B cell (primary cell): Measurements from ENCODE around the gene WDR35. TPM values are rescaled to one million over a fixed set of nuclear protein-coding genes. Genes with fewer than 3 reads are reported as not detected.

Experiments used
- ATAC-seq: fragments of 200-7000 bp; cut with Tn5 transposase; one replicate; pipeline ENCODE4 v1.10.0; 2021; ENCODE audit warnings: low read depth, mild to moderate bottlenecking, moderate number of reproducible peaks, moderate library complexity
- CTCF ChIA-PET: fragments of 350-600 bp; sonication (Branson Sonifier 250); formaldehyde crosslinking; loops from one replicate; lab custom pipeline; 2021; ENCODE audit warnings: antibody characterized with exemption, inconsistent platforms; lab: Charles Lee
- POLR2A ChIA-PET: fragments of 350-600 bp; sonication (Branson Sonifier 250); formaldehyde crosslinking; loops from one replicate; lab custom pipeline; 2021; ENCODE audit warnings: antibody characterized with exemption; lab: Charles Lee
- DNase-seq: peaks from one replicate; pipeline ENCODE4 v3.0.0; 2013
- H2AFZ ChIP-seq: 2 replicates; pipeline ENCODE4 v1.6.1; 2012; ENCODE audit warnings: mild to moderate bottlenecking, low read depth, low read length; ENCODE audit not compliant: insufficient read depth, poor library complexity, severe bottlenecking
- H3K27ac ChIP-seq, 2 donors: 1 replicate in 1 of 2; 2 replicates in 1 of 2; pipeline ENCODE4 v1.5.1; 2012 to 2013; ENCODE audit warnings: low read length in 2 of 2, mild to moderate bottlenecking in 2 of 2, moderate library complexity in 1 of 2
- H3K27me3 ChIP-seq, 4 experiments: fragments of 200-600 bp in 1 of 4; sonication (generic) in 1 of 4; replicated peaks in 1 of 4; 1 replicate in 2 of 4; 2 replicates in 2 of 4; pipeline versions ENCODE4 v1.6.1 to v1.7.0; 2013 to 2016; ENCODE audit warnings: low read length in 3 of 4, mild to moderate bottlenecking in 2 of 4, mixed read lengths in 1 of 4, moderate library complexity in 1 of 4; ENCODE audit not compliant: insufficient read depth in 4 of 4, control insufficient read depth in 3 of 4; ENCODE audit errors: control extremely low read depth in 1 of 4
- H3K36me3 ChIP-seq, 2 experiments: replicated peaks in 1 of 2; 1 replicate in 1 of 2; 2 replicates in 1 of 2; pipeline versions ENCODE4 v1.6.1 to v1.7.1; 2013; ENCODE audit warnings: low read length in 1 of 2; ENCODE audit not compliant: insufficient read depth in 2 of 2, control insufficient read depth in 1 of 2; ENCODE audit errors: control extremely low read depth in 1 of 2, extremely low read depth in 1 of 2
- H3K4me1 ChIP-seq, 2 donors: fragments of 200-600 bp in 1 of 2; sonication (generic) in 1 of 2; 1 replicate in 1 of 2; 2 replicates in 1 of 2; pipeline versions ENCODE4 v1.5.1 to v1.6.1; 2013 to 2017; ENCODE audit warnings: low read length in 2 of 2; ENCODE audit not compliant: control insufficient read depth in 2 of 2, insufficient read depth in 2 of 2
- H3K4me2 ChIP-seq: replicated peaks from 2 replicates; pipeline ENCODE3; 2012; ENCODE audit warnings: mild to moderate bottlenecking, low read depth, low read length; ENCODE audit not compliant: poor library complexity, severe bottlenecking
- H3K4me3 ChIP-seq, 5 experiments: fragments of 200-600 bp in 1 of 5; sonication (generic) in 1 of 5; 1 replicate in 3 of 5; 2 replicates in 2 of 5; pipeline versions ENCODE4 v1.5.1 to v1.7.0; 2011 to 2016; ENCODE audit warnings: low read length in 4 of 5, mild to moderate bottlenecking in 4 of 5, low read depth in 2 of 5, control low read depth in 1 of 5, moderate library complexity in 1 of 5; ENCODE audit not compliant: insufficient read depth in 1 of 5; ENCODE audit errors: control extremely low read depth in 1 of 5, extremely low read depth in 1 of 5
- H3K79me2 ChIP-seq: fragments of 200-600 bp; sonication (generic); one replicate; pipeline ENCODE4 v1.6.0; 2016; ENCODE audit warnings: low read length; ENCODE audit not compliant: control insufficient read depth, insufficient read depth
- H3K9ac ChIP-seq: fragments of 200-600 bp; sonication (generic); 2 replicates; pipeline ENCODE4 v1.6.1; 2017; ENCODE audit warnings: mild to moderate bottlenecking, low read length, moderate library complexity
- H3K9me3 ChIP-seq, 3 donors: one replicate each; pipeline versions ENCODE4 v1.6.1 to v1.7.1; 2013; ENCODE audit warnings: low read length in 2 of 3; ENCODE audit not compliant: control insufficient read depth in 2 of 3, insufficient read depth in 1 of 3; ENCODE audit errors: control extremely low read depth in 1 of 3
- H4K20me1 ChIP-seq: 2 replicates; pipeline ENCODE4 v1.6.0; 2012; ENCODE audit warnings: mild to moderate bottlenecking, low read length; ENCODE audit not compliant: insufficient read depth, control insufficient read depth, poor library complexity, severe bottlenecking
- H3K27ac Mint-ChIP-seq: one replicate; pipeline ENCODE4 v1.8.0; 2021; ENCODE audit warnings: mixed read lengths
- H3K27me3 Mint-ChIP-seq: one replicate; pipeline ENCODE4 v1.8.0; 2021; ENCODE audit warnings: mixed read lengths
- H3K4me1 Mint-ChIP-seq: one replicate; pipeline ENCODE4 v1.8.0; 2021; ENCODE audit warnings: mixed read lengths
- H3K4me3 Mint-ChIP-seq: one replicate; pipeline ENCODE4 v1.8.0; 2021; ENCODE audit warnings: mixed read lengths
- H3K9me3 Mint-ChIP-seq: one replicate; pipeline ENCODE4 v1.8.0; 2022; ENCODE audit warnings: mixed read lengths; ENCODE audit not compliant: insufficient read depth
- EZH2 ChIP-seq: IDR thresholded peaks from 2 replicates; pipeline ENCODE4 v1.6.1; 2012; ENCODE audit warnings: borderline replicate concordance, low read depth, mild to moderate bottlenecking, moderate library complexity, low read length; ENCODE audit not compliant: insufficient read depth, poor library complexity, severe bottlenecking
- WGBS: methylation state at CpG from one replicate; pipeline ENCODE4 v1.1.5; 2013; ENCODE audit warnings: missing lambda C conversion rate; ENCODE audit not compliant: insufficient coverage; 5-methylcytosine and 5-hydroxymethylcytosine counted together
- intact Hi-C: fragments of 100-400 bp; cut with micrococcal nuclease; formaldehyde crosslinking; loops from one replicate; pipeline ENCODE4 v1.10.0; 2022
- polyA plus RNA-seq: library from polyadenylated mRNA; depleted of rRNA; stranded (reverse); fragments of >200 nt; gene quantifications from 2 replicates; pipeline ENCODE4 v1.2.3, GENCODE V29; 2012
- total RNA-seq, 2 donors: library from RNA; stranded (reverse); fragments of 120-200 nt in 1 of 2; gene quantifications; 1 replicate in 1 of 2; 2 replicates in 1 of 2; pipeline versions ENCODE4 v1.2.3 to v1.2.4, GENCODE V29; 2013 to 2022
- TF ChIP-seq, protein P1 (sequence below): fragments of 200-600 bp; IDR thresholded peaks from one replicate; pipeline ENCODE4 v1.8.0; 2022; ENCODE audit warnings: antibody characterized with exemption, mild to moderate bottlenecking

Gene WDR35
- total and polyA plus RNA-seq, 2 donors (not counting 1 experiment from before 2014, with no cell fraction given) = 2.4 to 9.4 TPM

DNA sequence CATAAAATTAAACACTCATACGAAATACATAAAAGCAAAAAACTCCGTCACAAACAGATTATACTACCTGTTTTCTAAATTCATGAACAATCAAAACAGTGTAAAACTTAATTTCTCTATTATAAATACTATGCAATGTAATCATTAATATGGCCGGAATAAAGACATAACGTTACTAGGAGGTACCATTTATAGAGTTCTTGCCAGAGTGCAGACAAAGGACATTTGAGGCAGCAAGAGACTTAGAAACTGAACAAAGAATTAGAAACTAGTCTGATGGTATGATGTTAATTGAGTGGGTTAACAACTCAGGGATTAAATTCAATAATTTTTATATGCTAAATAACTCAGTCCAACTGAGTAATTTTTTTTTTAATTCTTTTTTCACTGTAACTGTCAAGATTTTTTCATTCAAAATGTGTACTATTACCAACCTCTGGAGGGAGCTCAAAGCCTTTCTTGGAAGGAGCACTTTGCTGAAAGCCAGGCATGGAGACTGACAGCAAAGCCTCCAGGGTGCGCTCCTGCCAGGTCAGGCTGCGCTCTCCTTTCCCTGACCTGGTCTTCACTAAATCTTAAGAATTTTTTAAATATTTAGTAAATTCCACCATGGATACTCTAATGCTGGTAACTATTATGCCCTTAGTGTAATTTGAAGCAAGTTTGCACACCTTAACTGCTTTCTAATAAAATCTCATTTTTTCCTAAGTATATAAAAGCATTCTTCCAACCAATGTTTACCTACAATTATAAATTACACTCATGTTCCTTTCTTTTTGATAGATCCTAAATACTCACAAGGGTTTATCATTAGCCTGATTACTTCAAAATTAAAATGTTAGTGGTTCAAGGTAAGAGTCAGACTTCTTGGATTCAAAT lies 34.1 kb downstream of the WDR35 start:
- Histone ChIP-seq H3K36me3 (peaks cover 0 to 2% of the 10 kb centered on the region in 2 experiments), H3K27me3 (no peaks in the 10 kb centered on the region), H3K9ac (no peak overlapping the region), H3K27ac (no peak overlapping the region), H3K79me2 (no peaks in the 10 kb centered on the region), H4K20me1 (no peaks in the 10 kb centered on the region), H2AFZ (no peak overlapping the region), H3K4me3 (no peak overlapping the region), H3K9me3 (no peaks in the 10 kb centered on the region), H3K4me2 (no peak overlapping the region), H3K4me1 (no peaks in the 10 kb centered on the region)
- TF ChIP-seq, protein P1, sequence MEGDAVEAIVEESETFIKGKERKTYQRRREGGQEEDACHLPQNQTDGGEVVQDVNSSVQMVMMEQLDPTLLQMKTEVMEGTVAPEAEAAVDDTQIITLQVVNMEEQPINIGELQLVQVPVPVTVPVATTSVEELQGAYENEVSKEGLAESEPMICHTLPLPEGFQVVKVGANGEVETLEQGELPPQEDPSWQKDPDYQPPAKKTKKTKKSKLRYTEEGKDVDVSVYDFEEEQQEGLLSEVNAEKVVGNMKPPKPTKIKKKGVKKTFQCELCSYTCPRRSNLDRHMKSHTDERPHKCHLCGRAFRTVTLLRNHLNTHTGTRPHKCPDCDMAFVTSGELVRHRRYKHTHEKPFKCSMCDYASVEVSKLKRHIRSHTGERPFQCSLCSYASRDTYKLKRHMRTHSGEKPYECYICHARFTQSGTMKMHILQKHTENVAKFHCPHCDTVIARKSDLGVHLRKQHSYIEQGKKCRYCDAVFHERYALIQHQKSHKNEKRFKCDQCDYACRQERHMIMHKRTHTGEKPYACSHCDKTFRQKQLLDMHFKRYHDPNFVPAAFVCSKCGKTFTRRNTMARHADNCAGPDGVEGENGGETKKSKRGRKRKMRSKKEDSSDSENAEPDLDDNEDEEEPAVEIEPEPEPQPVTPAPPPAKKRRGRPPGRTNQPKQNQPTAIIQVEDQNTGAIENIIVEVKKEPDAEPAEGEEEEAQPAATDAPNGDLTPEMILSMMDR = peak; percentile 85
- TF ChIP-seq EZH2 = no peak
- CTCF ChIA-PET = interaction anchor here (0.6 to 4.5 kb wide), 18 partner anchors 8 to 696 kb away, joined by 3 to 28 read pairs (median 4); partner anchors contain the start of gene WDR35
- Mint-ChIP-seq H3K4me1 (no peaks in the 10 kb centered on the region), H3K27me3 (no peaks in the 10 kb centered on the region), H3K27ac (no peak overlapping the region), H3K9me3 (no peaks in the 10 kb centered on the region), H3K4me3 (no peak overlapping the region)
- ATAC-seq (peak; percentile 82), DNase-seq (peak; percentile 68)
- WGBS = no CpG with 5 or more reads among the region's 6 CpGs
- intact Hi-C loops = loop anchor here (5.0 kb wide), 1 partner anchor 337 kb away; no protein-coding TSS in a partner anchor
- POLR2A ChIA-PET = no interaction called here

DNA sequence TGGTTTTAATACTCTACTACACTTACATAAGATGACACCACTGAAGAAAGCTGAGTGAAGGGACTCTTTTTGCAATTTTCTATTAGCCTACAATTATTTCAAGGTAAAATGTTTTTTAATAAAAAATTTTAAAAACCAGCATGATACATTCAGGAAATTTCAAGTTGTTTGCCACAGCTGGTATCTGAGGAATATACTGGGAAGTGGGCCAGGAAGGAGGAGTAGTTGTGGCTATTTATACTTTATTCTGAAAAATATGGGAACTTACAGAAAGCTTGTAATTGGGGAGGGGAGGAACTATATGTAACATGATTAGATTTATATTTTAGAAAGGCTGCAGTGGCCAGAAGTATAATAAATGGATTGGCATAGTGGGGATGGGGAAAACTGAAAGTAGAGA lies 40.8 kb downstream of the WDR35 start:
- Histone ChIP-seq H3K27ac (no peak overlapping the region), H3K9ac (no peak overlapping the region), H3K4me3 (no peak overlapping the region), H3K27me3 (no peaks in the 10 kb centered on the region), H3K36me3 (peaks cover 0 to 5% of the 10 kb centered on the region in 2 experiments), H3K4me1 (no peaks in the 10 kb centered on the region), H4K20me1 (no peaks in the 10 kb centered on the region), H3K4me2 (no peak overlapping the region), H3K9me3 (no peaks in the 10 kb centered on the region), H3K79me2 (no peaks in the 10 kb centered on the region), H2AFZ (no peak overlapping the region)
- no peak for ATAC-seq
- no peaks in the 10 kb centered on the region for H3K9me3 Mint-ChIP-seq
- POLR2A ChIA-PET = no interaction called here
- intact Hi-C loops = no loop called here
- no peak for DNase-seq
- no peaks in the 10 kb centered on the region for H3K27me3 Mint-ChIP-seq
- H3K4me1 Mint-ChIP-seq = no peaks in the 10 kb centered on the region
- no peak overlapping the region for H3K4me3 Mint-ChIP-seq
- TF ChIP-seq, protein P1 = no peak
- TF ChIP-seq EZH2 = no peak
- no peak overlapping the region for H3K27ac Mint-ChIP-seq
- CTCF ChIA-PET = no interaction called here
